LNCAP (cell line): ENCODE data around the gene GGCT.

Source experiments
- TF ChIP-seq, protein P1 (sequence below): fragments of 450-650 bp; IDR thresholded peaks from 2 replicates; pipeline ENCODE4 v1.5.1; 2017; ENCODE audit warnings: mild to moderate bottlenecking

GGCT gene, protein sequence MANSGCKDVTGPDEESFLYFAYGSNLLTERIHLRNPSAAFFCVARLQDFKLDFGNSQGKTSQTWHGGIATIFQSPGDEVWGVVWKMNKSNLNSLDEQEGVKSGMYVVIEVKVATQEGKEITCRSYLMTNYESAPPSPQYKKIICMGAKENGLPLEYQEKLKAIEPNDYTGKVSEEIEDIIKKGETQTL

DNA sequence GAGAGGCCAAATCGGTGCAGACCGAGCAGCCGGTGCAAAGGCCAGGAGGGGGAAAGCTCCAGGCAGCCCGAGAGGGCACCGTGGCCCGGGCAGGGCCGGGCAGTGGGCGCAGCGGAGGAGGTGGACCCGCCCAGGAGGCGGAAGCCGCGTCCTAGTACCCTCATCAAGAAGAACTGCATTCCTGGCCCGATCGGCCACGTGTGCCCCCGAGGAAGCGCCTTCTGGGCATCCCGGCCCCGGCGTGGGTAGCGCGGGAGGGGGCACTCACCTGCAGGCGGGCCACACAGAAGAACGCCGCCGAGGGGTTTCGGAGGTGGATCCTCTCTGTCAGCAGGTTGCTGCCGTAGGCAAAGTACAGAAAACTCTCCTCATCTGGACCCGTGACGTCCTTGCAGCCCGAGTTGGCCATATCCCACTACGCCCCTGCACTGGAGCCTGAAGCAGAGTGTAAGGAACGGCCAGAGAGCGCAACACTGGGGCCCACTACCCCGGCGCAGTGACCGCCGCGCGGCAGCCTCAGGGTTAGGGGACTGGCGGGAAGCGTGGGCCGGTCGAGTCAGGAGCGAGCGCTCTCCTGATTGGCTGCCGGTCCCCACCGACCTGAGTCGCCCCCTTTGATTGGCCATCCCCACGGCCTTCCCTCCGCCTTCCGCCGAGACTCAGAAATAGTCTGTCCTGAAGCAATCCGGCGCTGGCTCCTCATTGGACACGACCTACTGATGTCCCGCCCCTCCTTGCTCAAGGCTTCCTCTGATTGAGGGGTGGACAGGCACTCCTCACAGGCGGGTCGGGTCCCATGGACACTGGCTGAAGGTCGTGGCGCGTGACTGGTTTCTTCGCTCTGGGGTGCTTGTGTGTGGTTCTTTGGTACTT is at the start of gene GGCT:
Gene GGCT (minus strand): TSS at position 529 of the 873 bp plus-strand sequence. CDS start 120 bp downstream, at position 409.
- TF ChIP-seq, protein P1, sequence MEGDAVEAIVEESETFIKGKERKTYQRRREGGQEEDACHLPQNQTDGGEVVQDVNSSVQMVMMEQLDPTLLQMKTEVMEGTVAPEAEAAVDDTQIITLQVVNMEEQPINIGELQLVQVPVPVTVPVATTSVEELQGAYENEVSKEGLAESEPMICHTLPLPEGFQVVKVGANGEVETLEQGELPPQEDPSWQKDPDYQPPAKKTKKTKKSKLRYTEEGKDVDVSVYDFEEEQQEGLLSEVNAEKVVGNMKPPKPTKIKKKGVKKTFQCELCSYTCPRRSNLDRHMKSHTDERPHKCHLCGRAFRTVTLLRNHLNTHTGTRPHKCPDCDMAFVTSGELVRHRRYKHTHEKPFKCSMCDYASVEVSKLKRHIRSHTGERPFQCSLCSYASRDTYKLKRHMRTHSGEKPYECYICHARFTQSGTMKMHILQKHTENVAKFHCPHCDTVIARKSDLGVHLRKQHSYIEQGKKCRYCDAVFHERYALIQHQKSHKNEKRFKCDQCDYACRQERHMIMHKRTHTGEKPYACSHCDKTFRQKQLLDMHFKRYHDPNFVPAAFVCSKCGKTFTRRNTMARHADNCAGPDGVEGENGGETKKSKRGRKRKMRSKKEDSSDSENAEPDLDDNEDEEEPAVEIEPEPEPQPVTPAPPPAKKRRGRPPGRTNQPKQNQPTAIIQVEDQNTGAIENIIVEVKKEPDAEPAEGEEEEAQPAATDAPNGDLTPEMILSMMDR, result no peak

DNA sequence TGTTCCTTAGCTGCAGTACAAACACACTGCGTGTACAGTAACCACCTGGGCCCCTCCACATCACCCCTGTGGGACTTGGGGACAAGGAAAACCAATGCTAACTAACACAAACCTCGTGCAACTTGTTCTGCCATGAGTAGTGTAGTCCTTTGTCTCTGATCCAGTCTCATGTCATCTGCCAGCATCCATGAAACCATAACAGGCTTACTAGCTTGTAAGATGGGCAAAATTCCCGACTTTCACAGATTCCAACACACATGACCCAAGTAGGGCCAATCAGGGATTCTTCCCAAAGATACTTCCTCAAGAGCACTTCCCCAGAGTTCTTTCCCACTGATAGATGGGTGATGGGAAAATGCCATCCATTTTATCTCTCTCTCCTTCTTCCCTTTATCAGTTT is 48.9 kb upstream of the GGCT start:
- TF ChIP-seq, protein P1, result no peak

DNA sequence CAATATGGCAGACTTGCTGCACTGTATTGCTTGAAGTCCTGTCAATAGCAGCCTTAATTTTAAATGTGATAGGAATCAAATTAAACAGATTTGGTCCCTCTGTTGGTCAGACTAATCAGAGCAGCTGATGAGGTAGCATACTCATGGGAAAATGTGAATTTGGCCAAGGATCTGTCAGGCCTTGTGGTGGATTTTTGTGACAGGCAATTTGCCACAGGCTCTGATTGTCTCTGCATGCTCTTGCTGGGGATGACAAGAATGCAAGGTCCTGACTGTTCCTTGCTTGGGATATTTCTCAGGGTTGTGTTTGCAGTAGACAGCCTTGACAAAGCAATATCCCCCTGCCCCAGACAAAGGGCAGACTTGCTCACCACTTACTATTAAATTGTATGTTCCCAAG is 48.5 kb upstream of the GGCT start:
- TF ChIP-seq, protein P1, result no peak

DNA sequence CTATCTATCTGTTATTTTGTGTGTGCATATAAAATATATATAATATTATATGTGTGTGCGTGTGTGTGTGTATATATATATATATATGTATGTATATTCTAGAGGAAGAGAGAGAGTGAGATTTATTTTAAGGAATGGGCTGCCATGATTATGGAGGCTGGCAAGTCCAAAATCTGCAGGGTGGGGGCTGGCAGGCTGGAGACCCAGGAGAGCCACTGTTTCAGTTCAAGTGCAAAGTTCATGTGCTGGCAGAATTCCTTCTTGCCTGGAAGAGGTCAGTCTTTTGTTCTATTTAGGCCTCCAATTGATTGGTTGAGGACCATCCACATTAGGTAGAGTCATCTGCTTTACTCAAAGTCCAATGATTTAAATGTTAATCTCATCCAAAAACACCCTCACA is 47.7 kb upstream of the GGCT start:
- TF ChIP-seq, protein P1, result no peak

DNA sequence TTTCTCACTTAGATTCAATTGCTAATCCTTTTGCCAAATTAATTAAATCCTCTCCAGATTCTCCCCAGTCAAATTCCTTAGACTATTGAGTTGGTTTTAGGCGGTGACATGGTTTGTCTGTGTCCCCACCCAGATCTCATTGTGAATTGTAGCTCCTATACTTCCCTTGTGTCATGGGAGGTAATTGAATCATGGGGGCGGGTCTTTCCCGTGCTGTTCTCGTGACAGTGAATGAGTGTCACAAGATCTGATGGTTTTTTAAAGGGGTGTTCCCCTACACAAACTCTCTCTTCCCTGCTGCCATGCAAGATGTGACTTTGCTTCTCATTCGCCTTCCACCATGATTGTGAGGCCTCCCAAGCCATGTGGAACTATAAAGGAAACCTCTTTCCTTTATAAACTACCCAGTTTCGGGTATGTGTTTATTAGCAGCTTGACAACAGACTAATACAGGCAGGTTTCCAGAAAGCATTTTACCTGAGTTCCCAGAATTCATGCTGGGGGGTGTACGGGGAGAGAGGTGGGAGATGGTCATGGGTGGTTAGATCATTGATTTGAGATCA is 45.4 kb upstream of the GGCT start:
- TF ChIP-seq, protein P1, result no peak

DNA sequence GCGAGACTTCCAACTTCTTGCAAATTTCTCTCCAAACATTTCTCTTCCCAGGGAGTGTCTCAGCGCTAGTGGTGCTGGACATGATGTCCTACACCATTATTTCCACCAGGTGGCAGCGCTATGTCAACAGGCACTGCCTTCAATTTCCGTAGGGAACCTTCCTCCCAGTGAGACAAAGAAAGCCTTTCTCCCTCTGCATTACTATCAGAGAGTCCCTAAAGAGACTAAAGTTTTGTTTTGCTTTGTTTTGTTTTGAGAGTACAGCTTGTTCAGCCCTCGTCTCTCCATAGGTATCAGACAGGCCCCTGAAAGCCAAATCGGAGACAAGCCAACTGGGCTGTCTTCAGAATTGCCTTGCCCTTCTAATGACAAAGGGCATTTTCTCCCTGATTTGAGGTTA is 44.2 kb upstream of the GGCT start:
- TF ChIP-seq, protein P1, result peak; percentile 81

DNA sequence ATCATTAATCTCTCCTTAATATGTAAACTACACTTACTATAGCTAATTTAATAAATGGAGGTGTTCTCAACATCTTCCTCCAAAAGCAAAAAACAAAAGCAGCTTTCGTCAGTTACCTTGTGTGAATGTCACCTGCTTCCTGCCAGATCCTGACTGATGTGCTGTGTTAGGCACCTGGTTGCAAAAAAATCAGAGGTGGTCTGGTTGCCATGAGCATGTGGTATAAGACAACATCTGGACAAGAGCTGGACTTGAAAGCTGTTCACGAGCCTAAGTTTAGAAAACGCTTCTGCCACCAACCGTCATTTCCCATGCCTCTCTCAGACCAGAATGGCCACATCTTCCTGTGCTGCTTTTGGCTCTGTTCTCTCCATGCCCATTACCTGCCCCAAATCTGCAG is 42.0 kb upstream of the GGCT start:
- TF ChIP-seq, protein P1, result no peak
